ENCODE measurements around the gene NTF4. TPM values are rescaled to one million over a fixed set of nuclear protein-coding genes. Genes with fewer than 3 reads are reported as not detected.

Gene NTF4
- total and polyA plus RNA-seq, 2 donors (not counting 1 experiment from before 2014, with no cell fraction given): not detected

GRCh38 chr19:49109051-49109450 lies 44.4 kb upstream of the NTF4 start:
- peaks cover 0 to 40% of the 10 kb centered on the region in 2 experiments for H3K36me3 ChIP-seq (replicated peaks in 1 of 2; ENCODE audit: control extremely low read depth in 1 of 2, control insufficient read depth in 1 of 2, extremely low read depth in 1 of 2, insufficient read depth in 2 of 2, low read length in 1 of 2)
- TF ChIP-seq EZH2 (IDR thresholded peaks at IDR 0.05; ENCODE audit: borderline replicate concordance, insufficient read depth, low read depth, low read length, poor library complexity, severe bottlenecking) (no peak), CTCF (IDR thresholded peaks at IDR 0.05) (no peak)
- Mint-ChIP-seq H3K4me3 (no peak overlapping the region), H3K27me3 (no peaks in the 10 kb centered on the region), H3K4me1 (peaks cover 21% of the 10 kb centered on the region), H3K27ac (no peak overlapping the region), H3K9me3 (ENCODE audit: insufficient read depth) (no peaks in the 10 kb centered on the region)
- ChIA-PET POLR2A (interaction anchor here (0.8 kb wide), 1 partner anchor 478 kb away, joined by 3 read pairs; no protein-coding TSS in a partner anchor), CTCF (interaction anchor here (0.6 to 2.2 kb wide), 3 partner anchors 11 to 640 kb away, joined by 3 to 8 read pairs (median 4); no protein-coding TSS in a partner anchor)
- WGBS (ENCODE audit: insufficient coverage): 92% methylated on average over 4 of the region's 5 CpGs
- no peaks in the 10 kb centered on the region for H3K27me3 ChIP-seq (replicated peaks in 1 of 4; ENCODE audit: control extremely low read depth in 1 of 4, control insufficient read depth in 3 of 4, insufficient read depth in 4 of 4, low read length in 3 of 4)
- no peak overlapping the region for H3K9ac ChIP-seq (ENCODE audit: low read length)
- no peaks in the 10 kb centered on the region for H3K79me2 ChIP-seq (ENCODE audit: control insufficient read depth, insufficient read depth, low read length)
- ATAC-seq (ENCODE audit: low read depth): no peak
- intact Hi-C loops (cut with micrococcal nuclease): no loop called here
- peaks cover 34% of the 10 kb centered on the region for H4K20me1 ChIP-seq (ENCODE audit: control insufficient read depth, insufficient read depth, low read length, poor library complexity, severe bottlenecking)
- no peaks in the 10 kb centered on the region for H3K9me3 ChIP-seq (ENCODE audit: control extremely low read depth in 1 of 3, control insufficient read depth in 2 of 3, insufficient read depth in 1 of 3, low read length in 2 of 3)
- DNase-seq: peak; percentile 14
- no peak overlapping the region for H3K27ac ChIP-seq (ENCODE audit: low read length in 2 of 2)
- peaks cover 8 to 13% of the 10 kb centered on the region in 2 donors for H3K4me1 ChIP-seq (ENCODE audit: control insufficient read depth in 2 of 2, insufficient read depth in 2 of 2, low read length in 2 of 2)
- H3K4me2 ChIP-seq (replicated peaks; ENCODE audit: low read depth, low read length, poor library complexity, severe bottlenecking): no peak overlapping the region
- no peak overlapping the region for H3K4me3 ChIP-seq (ENCODE audit: control extremely low read depth in 1 of 5, extremely low read depth in 1 of 5, insufficient read depth in 1 of 5, low read depth in 2 of 5, low read length in 4 of 5)
- H2AFZ ChIP-seq (ENCODE audit: insufficient read depth, low read depth, low read length, poor library complexity, severe bottlenecking): no peak overlapping the region

GRCh38 chr19:49107625-49108459 lies 43.2 kb upstream of the NTF4 start:
- H2AFZ ChIP-seq (ENCODE audit: insufficient read depth, low read depth, low read length, poor library complexity, severe bottlenecking): no peak overlapping the region
- no peak overlapping the region for H3K27ac Mint-ChIP-seq
- H3K4me2 ChIP-seq (replicated peaks; ENCODE audit: low read depth, low read length, poor library complexity, severe bottlenecking): no peak overlapping the region
- intact Hi-C loops (cut with micrococcal nuclease): no loop called here
- ATAC-seq (ENCODE audit: low read depth) (no peak), DNase-seq (peak; percentile 15)
- H3K4me1 ChIP-seq (ENCODE audit: control insufficient read depth in 2 of 2, insufficient read depth in 2 of 2, low read length in 2 of 2): peaks cover 13 to 14% of the 10 kb centered on the region in 2 donors
- no peak overlapping the region for H3K27ac ChIP-seq (ENCODE audit: low read length in 2 of 2)
- H3K36me3 ChIP-seq (replicated peaks in 1 of 2; ENCODE audit: control extremely low read depth in 1 of 2, control insufficient read depth in 1 of 2, extremely low read depth in 1 of 2, insufficient read depth in 2 of 2, low read length in 1 of 2): peaks cover 0 to 52% of the 10 kb centered on the region in 2 experiments
- H3K4me3 Mint-ChIP-seq: no peak overlapping the region
- peaks cover 12% of the 10 kb centered on the region for H3K4me1 Mint-ChIP-seq
- H4K20me1 ChIP-seq (ENCODE audit: control insufficient read depth, insufficient read depth, low read length, poor library complexity, severe bottlenecking): peaks cover 46% of the 10 kb centered on the region
- peaks cover 3% of the 10 kb centered on the region for H3K79me2 ChIP-seq (ENCODE audit: control insufficient read depth, insufficient read depth, low read length)
- H3K9ac ChIP-seq (ENCODE audit: low read length): no peak overlapping the region
- ChIA-PET POLR2A (interaction anchor here (0.8 kb wide), 1 partner anchor 477 kb away, joined by 3 read pairs; no protein-coding TSS in a partner anchor), CTCF (interaction anchor here (1.3 kb wide), 1 partner anchor 12 kb away, joined by 3 read pairs; no protein-coding TSS in a partner anchor)
- no peaks in the 10 kb centered on the region for H3K9me3 Mint-ChIP-seq (ENCODE audit: insufficient read depth)
- H3K4me3 ChIP-seq (ENCODE audit: control extremely low read depth in 1 of 5, extremely low read depth in 1 of 5, insufficient read depth in 1 of 5, low read depth in 2 of 5, low read length in 4 of 5): no peak overlapping the region
- TF ChIP-seq EZH2 (IDR thresholded peaks at IDR 0.05; ENCODE audit: borderline replicate concordance, insufficient read depth, low read depth, low read length, poor library complexity, severe bottlenecking) (no peak), CTCF (IDR thresholded peaks at IDR 0.05) (no peak)
- H3K9me3 ChIP-seq (ENCODE audit: control extremely low read depth in 1 of 3, control insufficient read depth in 2 of 3, insufficient read depth in 1 of 3, low read length in 2 of 3): no peaks in the 10 kb centered on the region
- H3K27me3 ChIP-seq (replicated peaks in 1 of 4; ENCODE audit: control extremely low read depth in 1 of 4, control insufficient read depth in 3 of 4, insufficient read depth in 4 of 4, low read length in 3 of 4): no peaks in the 10 kb centered on the region
- 98% methylated on average over 77 of the region's 93 CpGs for WGBS (ENCODE audit: insufficient coverage)
- no peaks in the 10 kb centered on the region for H3K27me3 Mint-ChIP-seq

Measured in B cell (primary cell).